H4 (cell line): ENCODE results near the gene NFATC3. TPM values are rescaled to one million over a fixed set of nuclear protein-coding genes. Genes with fewer than 3 reads are reported as not detected.
A peak's percentile ranks its signal among the peaks of the same experiment; 100 is the strongest.

Experiments
- DNase-seq: peaks from one replicate; pipeline ENCODE4 v3.0.0-alpha.2; 2015; ENCODE audit warnings: low spot score
- total RNA-seq: library from RNA; depleted of rRNA; stranded (reverse); fragments of >200 nt; shearing (Covaris generic); gene quantifications from 2 replicates; pipeline ENCODE4 v1.2.3, GENCODE V29; 2014; rRNA removed

NFATC3 gene
- 22.3 and 24.9 TPM in 2 replicates for total RNA-seq

GRCh38 chr16:68085259-68086071, at the start of gene NFATC3:
Gene NFATC3, plus strand, starts transcription at chr16:68085370. Its CDS starts 312 bp downstream, at chr16:68085682.
- peak; percentile 93 for DNase-seq

DNA sequence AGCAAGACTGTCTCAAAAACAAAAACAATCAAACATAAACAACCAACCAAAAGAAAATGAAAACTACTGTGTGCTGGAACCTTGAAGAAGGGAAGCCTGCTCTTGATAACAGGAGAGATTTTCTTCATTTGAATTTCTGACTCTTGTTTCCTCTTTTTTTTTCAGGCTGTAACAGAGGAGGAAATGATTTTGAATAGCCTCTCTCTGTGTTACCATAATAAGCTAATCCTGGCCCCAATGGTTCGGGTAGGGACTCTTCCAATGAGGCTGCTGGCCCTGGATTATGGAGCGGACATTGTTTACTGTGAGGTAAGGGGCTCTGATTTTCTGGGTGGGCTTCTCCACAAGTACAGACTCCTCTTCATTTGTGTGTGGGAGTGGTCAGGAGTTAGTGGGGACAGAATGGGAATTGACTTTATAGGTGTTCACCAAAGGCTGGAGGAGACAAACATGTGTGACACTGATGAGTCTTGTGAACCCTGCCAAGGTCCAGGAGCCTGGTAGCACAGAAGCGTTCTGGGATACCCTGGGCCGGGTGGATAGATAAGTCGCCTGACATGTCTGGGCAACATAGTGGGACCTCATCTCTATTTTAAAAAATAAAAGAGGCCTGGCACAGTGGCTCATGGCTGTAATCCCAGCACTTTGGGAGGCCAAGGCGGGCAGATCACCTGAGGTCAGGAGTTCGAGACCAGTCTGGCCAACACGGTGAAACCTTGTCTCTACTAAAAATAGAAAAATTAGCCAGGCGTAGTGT, 47.2 kb upstream of the NFATC3 start:
- DNase-seq = no peak

- peak; percentile 42 for DNase-seq
Observed at GRCh38 chr16:68040506-68041288, 44.5 kb upstream of the NFATC3 start.

GRCh38 chr16:68041783-68042182, 43.4 kb upstream of the NFATC3 start:
- no peak for DNase-seq

DNA sequence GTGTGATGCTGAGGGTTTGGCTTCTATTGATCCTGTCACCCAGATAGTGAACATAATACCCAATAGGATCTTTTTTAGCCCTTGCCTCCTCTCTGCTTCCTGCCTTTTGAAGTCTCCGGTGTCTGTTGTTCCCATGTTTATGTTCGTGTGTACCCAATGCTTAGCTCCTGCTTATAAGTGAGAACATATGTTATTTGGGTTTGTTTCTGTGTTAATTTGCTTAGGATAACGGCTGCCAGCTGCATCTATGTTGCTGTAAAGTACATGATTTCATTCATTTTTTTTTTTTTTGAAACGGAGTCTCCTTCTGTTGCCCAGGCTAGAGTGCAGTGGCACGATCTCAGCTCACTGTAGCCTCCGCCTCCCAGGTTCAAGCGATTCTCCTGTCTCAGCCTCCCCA, 39.1 kb upstream of the NFATC3 start:
- no peak for DNase-seq

DNA sequence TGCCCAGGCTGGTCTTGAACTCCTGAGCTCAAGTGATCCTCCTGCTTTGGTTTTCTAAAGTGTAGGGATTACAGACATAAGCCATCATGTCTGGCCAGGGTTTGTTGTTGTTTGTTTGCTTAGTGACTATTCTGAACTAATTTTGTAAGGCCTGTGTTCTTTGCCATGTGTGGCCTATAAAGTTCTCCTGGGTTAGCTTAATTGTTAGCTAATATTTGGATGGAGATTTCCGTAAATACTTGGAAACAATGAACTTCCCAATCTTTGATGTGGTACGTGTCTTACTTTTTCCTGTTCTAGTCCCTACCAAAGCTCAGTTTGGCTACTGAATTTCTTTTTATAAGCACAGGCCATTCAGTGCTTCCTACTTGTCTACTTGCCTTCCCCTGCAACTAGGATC, 37.2 kb upstream of the NFATC3 start:
- DNase-seq = no peak

- DNase-seq = no peak
Observed at GRCh38 chr16:68049449-68049848, 35.7 kb upstream of the NFATC3 start.

- no peak for DNase-seq
Observed at GRCh38 chr16:68055395-68055794, 29.8 kb upstream of the NFATC3 start.

DNA sequence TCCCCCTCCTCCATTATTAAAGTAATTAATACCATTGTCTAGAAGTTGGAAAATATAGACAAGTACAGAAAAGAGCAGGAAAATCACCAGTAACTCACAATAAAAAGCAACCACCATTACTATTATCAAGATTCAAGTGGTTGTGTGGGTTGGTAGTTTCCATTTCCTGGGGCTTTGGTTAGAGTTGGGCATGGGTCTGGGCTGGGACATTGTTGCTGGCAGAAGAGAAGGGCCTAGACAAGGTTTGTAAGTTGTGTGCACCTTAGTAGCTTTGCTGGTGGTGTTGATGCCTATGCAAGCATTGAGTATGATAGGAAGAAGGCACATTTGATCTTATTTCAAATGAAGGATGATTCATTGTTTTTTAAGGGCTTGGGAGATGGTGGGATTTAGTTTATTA, 25.4 kb upstream of the NFATC3 start:
- DNase-seq = no peak

DNA sequence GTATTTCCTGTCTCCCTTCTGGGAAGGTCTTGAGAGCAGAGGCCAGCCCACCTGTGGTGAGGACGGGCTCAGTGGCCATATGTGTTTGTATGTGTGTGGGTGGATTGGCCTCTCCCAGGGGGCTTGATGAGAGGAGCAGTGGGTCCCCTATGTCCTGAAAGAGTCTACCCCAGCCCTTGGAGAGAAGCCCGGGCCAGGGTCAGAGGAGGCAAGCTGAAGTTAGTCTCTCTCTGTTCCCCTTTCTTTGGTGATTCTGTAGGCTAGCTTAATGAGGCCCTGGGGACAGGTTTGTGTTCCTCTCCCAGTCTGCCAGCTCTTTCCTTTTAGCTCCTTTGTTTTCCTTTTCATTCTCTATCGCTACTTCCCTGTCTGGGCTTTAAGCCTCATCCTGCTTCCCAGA, 23.8 kb upstream of the NFATC3 start:
- DNase-seq = no peak

DNA sequence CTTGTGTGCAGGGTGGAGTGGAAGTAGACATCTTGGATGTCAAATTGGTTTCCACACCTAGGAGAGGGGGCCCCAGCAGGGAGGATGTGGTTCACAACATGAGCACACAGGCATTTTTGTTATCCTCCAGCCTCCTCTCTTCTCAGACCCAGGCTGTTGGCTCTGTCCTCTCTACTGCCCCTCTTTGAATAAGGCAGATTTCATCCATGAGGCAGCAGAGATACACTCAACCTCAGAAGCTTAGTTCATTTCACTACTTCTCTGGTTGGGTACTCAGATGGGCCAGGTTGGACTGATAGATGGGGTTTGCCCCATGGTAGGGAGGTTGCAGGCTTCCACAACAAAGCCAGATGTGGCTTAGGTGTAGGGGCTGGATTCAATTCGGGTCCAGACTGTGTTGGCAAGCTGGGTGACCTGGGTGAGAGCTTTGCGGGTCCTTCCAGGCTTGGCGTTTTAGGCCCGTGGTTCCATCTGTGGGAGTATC, 22.2 kb upstream of the NFATC3 start:
- DNase-seq = no peak

DNA sequence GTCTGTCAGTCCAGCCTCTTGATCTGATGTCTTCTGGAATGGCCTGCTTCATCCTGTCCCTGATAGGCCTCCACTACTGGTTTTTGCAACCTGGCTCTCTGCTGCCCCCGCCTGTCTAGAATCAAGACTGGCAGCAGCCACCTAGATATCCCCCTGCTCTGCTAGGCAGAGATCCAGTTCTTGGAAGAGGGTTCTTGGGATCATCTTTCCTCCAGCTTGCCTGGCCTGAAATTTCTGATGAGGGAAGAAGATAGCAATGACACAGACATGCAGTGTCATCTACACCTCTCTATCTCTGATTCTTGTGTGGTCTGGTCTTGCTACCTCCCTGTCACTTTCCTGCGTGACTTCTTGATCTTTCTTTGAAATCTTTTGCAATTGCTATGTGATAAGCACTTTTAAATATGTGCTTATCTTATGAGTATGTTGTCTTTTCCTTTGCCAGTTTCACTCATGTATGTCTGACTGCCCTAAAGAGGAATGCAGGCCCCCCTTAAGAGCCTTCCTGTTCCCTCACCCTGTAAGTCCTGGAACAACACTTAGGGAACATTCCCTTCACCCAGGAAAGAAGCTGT, 20.3 kb upstream of the NFATC3 start:
- peak; percentile 40 for DNase-seq

- DNase-seq = no peak
Observed at GRCh38 chr16:68065716-68066305, 19.4 kb upstream of the NFATC3 start.

DNA sequence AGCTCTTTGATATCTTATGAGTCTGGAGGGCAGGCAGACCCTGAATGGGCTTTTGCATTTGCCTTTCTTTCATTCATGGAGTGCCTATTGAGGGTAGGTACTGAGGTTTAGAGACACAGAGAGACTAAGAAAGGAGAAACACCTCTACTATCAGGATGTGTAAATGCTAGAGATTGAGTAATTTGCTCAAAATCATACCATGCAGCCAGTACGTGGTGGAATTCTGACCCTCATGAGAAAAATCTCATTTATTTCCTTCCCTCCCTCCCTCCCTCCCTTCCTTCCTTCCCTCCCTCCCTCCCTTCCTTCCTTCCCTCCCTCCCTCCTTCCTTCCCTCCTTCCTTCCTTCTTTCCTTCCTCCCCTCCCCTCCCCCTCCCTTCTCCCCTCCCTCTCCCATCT, 18.4 kb upstream of the NFATC3 start:
- DNase-seq = no peak

DNA sequence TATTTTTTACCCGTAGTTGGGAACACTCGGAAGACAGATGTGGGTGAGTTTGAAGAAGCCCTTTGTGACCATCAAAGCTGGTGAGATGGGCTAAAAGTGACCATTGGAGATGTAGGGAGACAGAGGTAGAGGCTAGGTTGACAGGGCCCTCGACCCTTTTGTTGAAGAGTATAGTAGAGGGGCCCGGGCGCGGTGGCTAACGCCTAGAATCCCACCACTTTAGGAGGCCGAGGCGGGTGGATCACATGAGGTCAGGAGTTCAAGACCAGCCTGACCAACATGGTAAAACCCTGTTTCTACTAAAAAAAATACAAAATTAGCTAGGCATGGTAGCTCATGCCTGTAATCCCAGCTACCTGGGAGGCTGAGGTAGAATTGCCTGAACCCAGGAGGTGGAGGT, 16.2 kb upstream of the NFATC3 start:
- no peak for DNase-seq

DNA sequence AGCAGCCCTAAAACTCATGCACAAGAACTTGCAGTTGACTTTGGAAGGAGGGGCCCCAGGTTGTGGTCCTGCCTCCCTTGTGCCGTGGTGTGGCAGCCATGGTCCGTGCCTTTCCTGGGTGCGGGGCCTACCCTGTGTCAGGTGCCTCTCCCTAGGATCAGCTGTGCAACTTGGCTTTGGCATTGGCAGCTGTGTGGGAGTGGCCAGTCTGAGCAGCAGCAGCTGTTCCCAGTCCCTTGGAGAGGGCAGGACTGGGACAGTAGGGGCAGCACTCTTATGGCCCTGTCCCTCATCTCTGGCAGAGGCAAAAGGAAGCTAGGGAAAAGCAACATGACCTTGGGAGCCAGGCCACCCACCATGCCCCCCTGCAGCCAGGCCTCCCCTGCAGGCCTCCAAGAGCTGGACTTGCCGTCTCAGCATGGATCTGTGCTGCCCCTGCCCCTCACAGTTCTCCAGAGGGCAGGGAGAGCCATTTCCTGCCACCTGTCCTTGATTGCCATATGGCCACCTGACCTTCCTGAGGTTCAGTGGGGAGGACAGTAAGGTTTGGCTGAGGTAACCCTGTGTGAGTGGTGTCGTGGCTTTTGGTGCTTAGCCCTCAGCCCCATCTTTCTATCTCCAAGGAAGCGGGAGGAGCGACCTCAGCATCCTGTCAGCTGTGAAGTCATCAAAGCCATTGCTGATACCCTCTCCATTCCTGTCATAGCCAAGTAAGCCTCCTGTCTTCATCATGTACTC, 15.5 kb upstream of the NFATC3 start:
- DNase-seq = no peak

GRCh38 chr16:68070249-68070730, 14.9 kb upstream of the NFATC3 start:
- no peak for DNase-seq

GRCh38 chr16:68070806-68071517, 14.2 kb upstream of the NFATC3 start:
- DNase-seq = no peak

DNA sequence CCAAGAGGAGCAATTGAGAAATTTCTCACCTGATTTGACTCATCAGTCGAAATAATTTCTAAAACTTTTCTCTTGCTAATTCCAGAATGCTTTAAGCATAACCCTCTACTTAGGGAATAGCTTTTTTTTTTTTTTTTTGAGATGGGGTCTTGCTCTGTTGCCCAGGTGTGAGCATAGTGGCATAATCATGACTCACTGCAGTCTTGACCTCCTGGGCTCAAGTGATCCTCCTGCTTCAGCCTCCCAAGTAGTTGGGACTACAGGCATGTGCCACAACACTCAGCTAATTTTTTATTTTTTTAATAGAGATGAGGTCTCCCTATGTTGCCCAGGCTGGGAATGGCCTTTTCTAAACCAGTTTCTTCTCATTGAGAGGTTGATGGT, 13.7 kb upstream of the NFATC3 start:
- no peak for DNase-seq
